ENCODE measurements around the gene GADD45G. TPM values are rescaled to one million over a fixed set of nuclear protein-coding genes. Genes with fewer than 3 reads are reported as not detected.

GADD45G gene
- total and polyA plus RNA-seq, 10 of the 15 experiments (the other 5 are each of a cell fraction or from before 2014, with no cell fraction given): 0.07 to 1.00 (median 0.29) TPM; not detected in 4

DNA sequence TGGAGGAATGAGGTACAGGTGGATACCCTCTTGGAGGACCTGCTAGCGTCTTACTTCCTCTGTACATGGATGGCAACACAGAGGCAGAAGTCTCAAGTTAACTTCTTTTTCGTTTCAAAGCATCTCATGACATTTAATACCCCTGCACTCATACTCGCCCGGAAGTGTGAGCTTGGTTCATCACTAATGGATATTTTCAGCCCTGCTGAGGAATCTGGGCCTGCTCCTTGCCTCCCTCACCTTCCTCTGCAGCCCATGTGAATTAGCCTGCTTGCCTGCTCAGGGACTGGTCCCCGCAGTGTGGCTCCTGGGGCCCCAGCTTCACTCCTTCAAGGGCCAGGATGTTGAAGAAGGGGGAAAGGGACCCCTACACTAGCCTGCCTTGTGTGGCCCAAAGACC is 34.1 kb downstream of the GADD45G start:
- in situ Hi-C loops (cut with MboI) (no loop called here), intact Hi-C loops (cut with micrococcal nuclease; ENCODE audit: unreplicated experiment) (no loop called here)
- FAIRE-seq (no peak), DNase-seq (ENCODE audit: low read depth, low spot score) (no peak), ATAC-seq (no peak)
- TF ChIP-seq, protein P1, sequence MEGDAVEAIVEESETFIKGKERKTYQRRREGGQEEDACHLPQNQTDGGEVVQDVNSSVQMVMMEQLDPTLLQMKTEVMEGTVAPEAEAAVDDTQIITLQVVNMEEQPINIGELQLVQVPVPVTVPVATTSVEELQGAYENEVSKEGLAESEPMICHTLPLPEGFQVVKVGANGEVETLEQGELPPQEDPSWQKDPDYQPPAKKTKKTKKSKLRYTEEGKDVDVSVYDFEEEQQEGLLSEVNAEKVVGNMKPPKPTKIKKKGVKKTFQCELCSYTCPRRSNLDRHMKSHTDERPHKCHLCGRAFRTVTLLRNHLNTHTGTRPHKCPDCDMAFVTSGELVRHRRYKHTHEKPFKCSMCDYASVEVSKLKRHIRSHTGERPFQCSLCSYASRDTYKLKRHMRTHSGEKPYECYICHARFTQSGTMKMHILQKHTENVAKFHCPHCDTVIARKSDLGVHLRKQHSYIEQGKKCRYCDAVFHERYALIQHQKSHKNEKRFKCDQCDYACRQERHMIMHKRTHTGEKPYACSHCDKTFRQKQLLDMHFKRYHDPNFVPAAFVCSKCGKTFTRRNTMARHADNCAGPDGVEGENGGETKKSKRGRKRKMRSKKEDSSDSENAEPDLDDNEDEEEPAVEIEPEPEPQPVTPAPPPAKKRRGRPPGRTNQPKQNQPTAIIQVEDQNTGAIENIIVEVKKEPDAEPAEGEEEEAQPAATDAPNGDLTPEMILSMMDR (IDR thresholded peaks at IDR 0.05 in 2 of 3, conservative IDR thresholded peaks at IDR 0.05 in 1 of 3; ENCODE audit: control insufficient read depth in 2 of 3, extremely low read depth in 1 of 3, insufficient read depth in 1 of 3, low read depth in 3 of 3, low read length in 3 of 3): no peak
- TF ChIP-seq WRNIP1 (IDR thresholded peaks at IDR 0.05; ENCODE audit: borderline replicate concordance, low read depth, low read length) (no peak), FOS (IDR thresholded peaks at IDR 0.05; ENCODE audit: borderline replicate concordance, extremely low read depth, insufficient read length) (no peak), NR2C1 (IDR thresholded peaks at IDR 0.05) (no peak), SIN3A (IDR thresholded peaks at IDR 0.05; ENCODE audit: low read depth, low read length) (no peak)
- TF ChIP-seq, protein P2, sequence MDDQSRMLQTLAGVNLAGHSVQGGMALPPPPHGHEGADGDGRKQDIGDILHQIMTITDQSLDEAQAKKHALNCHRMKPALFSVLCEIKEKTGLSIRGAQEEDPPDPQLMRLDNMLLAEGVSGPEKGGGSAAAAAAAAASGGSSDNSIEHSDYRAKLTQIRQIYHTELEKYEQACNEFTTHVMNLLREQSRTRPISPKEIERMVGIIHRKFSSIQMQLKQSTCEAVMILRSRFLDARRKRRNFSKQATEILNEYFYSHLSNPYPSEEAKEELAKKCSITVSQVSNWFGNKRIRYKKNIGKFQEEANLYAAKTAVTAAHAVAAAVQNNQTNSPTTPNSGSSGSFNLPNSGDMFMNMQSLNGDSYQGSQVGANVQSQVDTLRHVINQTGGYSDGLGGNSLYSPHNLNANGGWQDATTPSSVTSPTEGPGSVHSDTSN (IDR thresholded peaks at IDR 0.05; ENCODE audit: insufficient replicate concordance, low read depth, low read length): no peak
- no TSS peak for BruUV-seq (replicated peaks)
- ChIA-PET POLR2A (no interaction called here), CTCF (interaction anchor here (1.2 kb wide), 1 partner anchor 36 kb away, joined by 5 read pairs; no protein-coding TSS in a partner anchor), RAD21 (ENCODE audit: unreplicated experiment) (no interaction called here), SMC1A (ENCODE audit: uncharacterized antibody, unreplicated experiment) (interaction anchor here (1.0 kb wide), 1 partner anchor 57 kb away, joined by 3 read pairs; no protein-coding TSS in a partner anchor)
- WGBS (ENCODE audit: insufficient coverage, insufficient replicate concordance, low lambda C conversion rate, missing lambda C conversion rate): 35% methylated on average over 5 of the region's 5 CpGs
- H3K4me1 ChIP-seq (ENCODE audit: control insufficient read depth, insufficient read depth, low read length): no peaks in the 10 kb centered on the region
- H3K36me3 ChIP-seq (ENCODE audit: control insufficient read depth in 2 of 2, insufficient read depth in 2 of 2, low read length in 1 of 2): no peaks in the 10 kb centered on the region
- H4K20me1 ChIP-seq (ENCODE audit: control insufficient read depth, insufficient read depth): no peaks in the 10 kb centered on the region
- no peak overlapping the region for H2AFZ ChIP-seq (ENCODE audit: control insufficient read depth, low read depth, low read length)
- no peak overlapping the region for H3K4me2 ChIP-seq (ENCODE audit: control insufficient read depth, insufficient read depth)
- no peak overlapping the region for H3K4me3 ChIP-seq
- no peak overlapping the region for H3K27ac ChIP-seq (ENCODE audit: control insufficient read depth, insufficient read depth)
- H3K27me3 ChIP-seq (replicated peaks in 1 of 2; ENCODE audit: control insufficient read depth in 2 of 2, insufficient read depth in 2 of 2, low read length in 1 of 2): no peaks in the 10 kb centered on the region; a peak in 2 of 4 replicates
- no peak overlapping the region for H3K9ac ChIP-seq (ENCODE audit: control insufficient read depth, insufficient read depth, low read length)
- no peaks in the 10 kb centered on the region for H3K9me3 ChIP-seq (replicated peaks; ENCODE audit: control insufficient read depth, insufficient read depth, low read length)
- no peaks in the 10 kb centered on the region for H3K79me2 ChIP-seq (ENCODE audit: control insufficient read depth, insufficient read depth, low read length)

All from GM12878 (cell line).